Measurements from ENCODE around the gene COLEC11. TPM values are rescaled to one million over a fixed set of nuclear protein-coding genes. Genes with fewer than 3 reads are reported as not detected.

Gene COLEC11
- total and polyA plus RNA-seq, 10 of the 15 experiments (the other 5 are each of a cell fraction or from before 2014, with no cell fraction given) = 0.08 to 0.74 (median 0.14) TPM; not detected in 4

DNA sequence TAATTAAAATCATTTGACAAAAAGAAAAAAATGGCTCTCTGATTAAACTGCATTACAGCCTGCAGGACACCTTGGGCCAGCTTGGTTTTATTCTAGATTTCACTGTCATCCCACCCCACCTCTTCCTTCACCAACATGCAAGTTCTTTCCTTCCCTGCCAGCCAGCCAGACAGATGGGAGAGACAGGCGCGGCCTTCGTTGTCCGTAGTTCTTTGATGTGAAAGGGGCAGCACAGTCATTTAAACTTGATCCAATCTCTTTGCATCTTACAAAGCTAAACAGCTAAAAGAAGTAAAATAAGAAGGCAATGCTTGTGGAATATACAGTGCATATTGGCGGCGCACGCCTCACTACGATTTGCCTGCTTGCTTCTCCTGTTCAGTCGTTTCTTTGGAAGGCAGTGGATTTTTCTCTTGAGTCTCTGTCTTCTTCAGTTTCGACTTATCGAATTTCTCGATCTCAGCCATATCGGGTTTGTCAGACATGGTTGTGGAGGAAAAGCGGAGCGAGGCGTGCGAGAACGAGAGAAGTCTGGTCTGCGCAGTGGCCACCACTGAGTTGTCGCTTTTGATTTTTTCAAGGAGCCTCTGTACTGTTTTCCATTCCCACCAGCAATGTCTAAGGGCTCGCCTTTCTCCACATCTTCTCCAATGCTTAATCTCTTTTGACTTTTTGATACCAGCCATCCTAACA lies 22.4 kb downstream of the COLEC11 start:
- H3K36me3 ChIP-seq (ENCODE audit: control insufficient read depth in 2 of 2, insufficient read depth in 2 of 2, low read length in 1 of 2) = no peaks in the 10 kb centered on the region
- POLR2A ChIA-PET = no interaction called here
- no peak overlapping the region for H3K4me3 ChIP-seq
- SMC1A ChIA-PET (ENCODE audit: uncharacterized antibody, unreplicated experiment) = no interaction called here
- no TSS peak for BruUV-seq (replicated peaks)
- no peaks in the 10 kb centered on the region for H3K4me1 ChIP-seq (ENCODE audit: control insufficient read depth, insufficient read depth, low read length)
- intact Hi-C loops (cut with micrococcal nuclease; ENCODE audit: unreplicated experiment) = no loop called here
- H2AFZ ChIP-seq (ENCODE audit: control insufficient read depth, low read depth, low read length) = no peak overlapping the region
- whole genome bisulfite sequencing (ENCODE audit: insufficient coverage, insufficient replicate concordance, low lambda C conversion rate, missing lambda C conversion rate) = 90% methylated on average over 20 of the region's 21 CpGs
- no peak overlapping the region for H3K4me2 ChIP-seq (ENCODE audit: control insufficient read depth, insufficient read depth)
- no peak for FAIRE-seq
- no peak for TF ChIP-seq FOXM1 (IDR thresholded peaks at IDR 0.05; ENCODE audit: low read depth, low read length)
- TF ChIP-seq, protein P1, sequence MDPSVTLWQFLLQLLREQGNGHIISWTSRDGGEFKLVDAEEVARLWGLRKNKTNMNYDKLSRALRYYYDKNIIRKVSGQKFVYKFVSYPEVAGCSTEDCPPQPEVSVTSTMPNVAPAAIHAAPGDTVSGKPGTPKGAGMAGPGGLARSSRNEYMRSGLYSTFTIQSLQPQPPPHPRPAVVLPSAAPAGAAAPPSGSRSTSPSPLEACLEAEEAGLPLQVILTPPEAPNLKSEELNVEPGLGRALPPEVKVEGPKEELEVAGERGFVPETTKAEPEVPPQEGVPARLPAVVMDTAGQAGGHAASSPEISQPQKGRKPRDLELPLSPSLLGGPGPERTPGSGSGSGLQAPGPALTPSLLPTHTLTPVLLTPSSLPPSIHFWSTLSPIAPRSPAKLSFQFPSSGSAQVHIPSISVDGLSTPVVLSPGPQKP (IDR thresholded peaks at IDR 0.05; ENCODE audit: low read depth, low read length) = no peak
- no peak for TF ChIP-seq DPF2 (IDR thresholded peaks at IDR 0.05)
- TF ChIP-seq STAT1 (conservative IDR thresholded peaks at IDR 0.05) = no peak
- no peak for TF ChIP-seq IKZF1 (conservative IDR thresholded peaks at IDR 0.05)
- no peak for TF ChIP-seq FOS (IDR thresholded peaks at IDR 0.05; ENCODE audit: borderline replicate concordance, extremely low read depth, insufficient read length)
- TF ChIP-seq NFYB (IDR thresholded peaks at IDR 0.05; ENCODE audit: insufficient read depth, low read depth, low read length) = no peak
- no peak for TF ChIP-seq CHD1 (IDR thresholded peaks at IDR 0.05; ENCODE audit: low read depth, low read length)
- TF ChIP-seq BMI1 (IDR thresholded peaks at IDR 0.05; ENCODE audit: borderline replicate concordance) = no peak
- TF ChIP-seq BHLHE40 (IDR thresholded peaks at IDR 0.05; ENCODE audit: borderline replicate concordance in 1 of 2, low read depth in 2 of 2, low read length in 1 of 2) = no peak
- TF ChIP-seq, protein P2, sequence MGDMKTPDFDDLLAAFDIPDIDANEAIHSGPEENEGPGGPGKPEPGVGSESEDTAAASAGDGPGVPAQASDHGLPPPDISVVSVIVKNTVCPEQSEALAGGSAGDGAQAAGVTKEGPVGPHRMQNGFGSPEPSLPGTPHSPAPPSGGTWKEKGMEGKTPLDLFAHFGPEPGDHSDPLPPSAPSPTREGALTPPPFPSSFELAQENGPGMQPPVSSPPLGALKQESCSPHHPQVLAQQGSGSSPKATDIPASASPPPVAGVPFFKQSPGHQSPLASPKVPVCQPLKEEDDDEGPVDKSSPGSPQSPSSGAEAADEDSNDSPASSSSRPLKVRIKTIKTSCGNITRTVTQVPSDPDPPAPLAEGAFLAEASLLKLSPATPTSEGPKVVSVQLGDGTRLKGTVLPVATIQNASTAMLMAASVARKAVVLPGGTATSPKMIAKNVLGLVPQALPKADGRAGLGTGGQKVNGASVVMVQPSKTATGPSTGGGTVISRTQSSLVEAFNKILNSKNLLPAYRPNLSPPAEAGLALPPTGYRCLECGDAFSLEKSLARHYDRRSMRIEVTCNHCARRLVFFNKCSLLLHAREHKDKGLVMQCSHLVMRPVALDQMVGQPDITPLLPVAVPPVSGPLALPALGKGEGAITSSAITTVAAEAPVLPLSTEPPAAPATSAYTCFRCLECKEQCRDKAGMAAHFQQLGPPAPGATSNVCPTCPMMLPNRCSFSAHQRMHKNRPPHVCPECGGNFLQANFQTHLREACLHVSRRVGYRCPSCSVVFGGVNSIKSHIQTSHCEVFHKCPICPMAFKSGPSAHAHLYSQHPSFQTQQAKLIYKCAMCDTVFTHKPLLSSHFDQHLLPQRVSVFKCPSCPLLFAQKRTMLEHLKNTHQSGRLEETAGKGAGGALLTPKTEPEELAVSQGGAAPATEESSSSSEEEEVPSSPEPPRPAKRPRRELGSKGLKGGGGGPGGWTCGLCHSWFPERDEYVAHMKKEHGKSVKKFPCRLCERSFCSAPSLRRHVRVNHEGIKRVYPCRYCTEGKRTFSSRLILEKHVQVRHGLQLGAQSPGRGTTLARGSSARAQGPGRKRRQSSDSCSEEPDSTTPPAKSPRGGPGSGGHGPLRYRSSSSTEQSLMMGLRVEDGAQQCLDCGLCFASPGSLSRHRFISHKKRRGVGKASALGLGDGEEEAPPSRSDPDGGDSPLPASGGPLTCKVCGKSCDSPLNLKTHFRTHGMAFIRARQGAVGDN (IDR thresholded peaks at IDR 0.05) = no peak
- TF ChIP-seq SUZ12 (IDR thresholded peaks at IDR 0.05; ENCODE audit: unreplicated experiment) = no peak
- RAD21 ChIA-PET (ENCODE audit: unreplicated experiment) = no interaction called here
- no peaks in the 10 kb centered on the region for H4K20me1 ChIP-seq (ENCODE audit: control insufficient read depth, insufficient read depth)
- DNase-seq (ENCODE audit: low read depth, low spot score) = no peak
- no peak overlapping the region for H3K9ac ChIP-seq (ENCODE audit: control insufficient read depth, insufficient read depth, low read length)
- no peaks in the 10 kb centered on the region for H3K27me3 ChIP-seq (replicated peaks in 1 of 2; ENCODE audit: control insufficient read depth in 2 of 2, insufficient read depth in 2 of 2, low read length in 1 of 2)
- no peak overlapping the region for H3K27ac ChIP-seq (ENCODE audit: control insufficient read depth, insufficient read depth)
- ATAC-seq = no peak
- CTCF ChIA-PET = no interaction called here
- in situ Hi-C loops (cut with MboI) = no loop called here
- no peaks in the 10 kb centered on the region for H3K79me2 ChIP-seq (ENCODE audit: control insufficient read depth, insufficient read depth, low read length)
- no peaks in the 10 kb centered on the region; the same call in 2 of the 3 replicates for H3K9me3 ChIP-seq (replicated peaks; ENCODE audit: control insufficient read depth, insufficient read depth, low read length)

Measured in GM12878 (cell line).